Epithelial cell of esophagus (primary cell): Measurements from ENCODE around the gene SPAG16.

Experiments used
- DNase-seq: peaks from one replicate; pipeline ENCODE4 v3.0.0; 2010; ENCODE audit warnings: low read depth
- H3K4me3 ChIP-seq: 2 replicates; pipeline ENCODE4 v1.5.1; 2011; ENCODE audit warnings: mild to moderate bottlenecking, low read length, control low read depth
- TF ChIP-seq, protein P1 (sequence below): IDR thresholded peaks from 2 replicates; pipeline ENCODE4 v1.5.1; 2011; ENCODE audit warnings: low read depth, mild to moderate bottlenecking, low read length, control low read depth, inconsistent platforms; ENCODE audit not compliant: insufficient read depth; ENCODE audit errors: missing control alignments

Gene SPAG16

DNA sequence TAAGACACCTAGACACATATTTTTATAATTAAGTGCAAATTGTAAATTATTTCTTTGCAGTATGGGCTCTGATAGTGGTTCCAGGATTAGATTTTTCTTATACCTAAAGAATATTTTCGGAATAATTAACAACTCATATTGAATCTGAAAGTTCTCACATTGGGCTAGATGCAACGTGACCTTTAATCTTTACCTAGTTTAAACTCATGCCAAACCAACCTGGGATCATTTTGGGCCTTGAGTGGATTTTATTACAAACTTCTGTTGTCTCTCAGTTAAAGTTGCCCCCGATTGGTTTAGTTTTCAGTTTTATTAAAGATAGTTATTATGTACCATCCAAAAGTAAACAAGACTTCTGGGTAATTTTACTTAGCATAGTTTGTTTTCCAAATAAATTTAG, 896.4 kb downstream of the SPAG16 start:
- DNase-seq, result no peak
- H3K4me3 ChIP-seq, result no peak overlapping the region
- TF ChIP-seq, protein P1, sequence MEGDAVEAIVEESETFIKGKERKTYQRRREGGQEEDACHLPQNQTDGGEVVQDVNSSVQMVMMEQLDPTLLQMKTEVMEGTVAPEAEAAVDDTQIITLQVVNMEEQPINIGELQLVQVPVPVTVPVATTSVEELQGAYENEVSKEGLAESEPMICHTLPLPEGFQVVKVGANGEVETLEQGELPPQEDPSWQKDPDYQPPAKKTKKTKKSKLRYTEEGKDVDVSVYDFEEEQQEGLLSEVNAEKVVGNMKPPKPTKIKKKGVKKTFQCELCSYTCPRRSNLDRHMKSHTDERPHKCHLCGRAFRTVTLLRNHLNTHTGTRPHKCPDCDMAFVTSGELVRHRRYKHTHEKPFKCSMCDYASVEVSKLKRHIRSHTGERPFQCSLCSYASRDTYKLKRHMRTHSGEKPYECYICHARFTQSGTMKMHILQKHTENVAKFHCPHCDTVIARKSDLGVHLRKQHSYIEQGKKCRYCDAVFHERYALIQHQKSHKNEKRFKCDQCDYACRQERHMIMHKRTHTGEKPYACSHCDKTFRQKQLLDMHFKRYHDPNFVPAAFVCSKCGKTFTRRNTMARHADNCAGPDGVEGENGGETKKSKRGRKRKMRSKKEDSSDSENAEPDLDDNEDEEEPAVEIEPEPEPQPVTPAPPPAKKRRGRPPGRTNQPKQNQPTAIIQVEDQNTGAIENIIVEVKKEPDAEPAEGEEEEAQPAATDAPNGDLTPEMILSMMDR, result no peak

DNA sequence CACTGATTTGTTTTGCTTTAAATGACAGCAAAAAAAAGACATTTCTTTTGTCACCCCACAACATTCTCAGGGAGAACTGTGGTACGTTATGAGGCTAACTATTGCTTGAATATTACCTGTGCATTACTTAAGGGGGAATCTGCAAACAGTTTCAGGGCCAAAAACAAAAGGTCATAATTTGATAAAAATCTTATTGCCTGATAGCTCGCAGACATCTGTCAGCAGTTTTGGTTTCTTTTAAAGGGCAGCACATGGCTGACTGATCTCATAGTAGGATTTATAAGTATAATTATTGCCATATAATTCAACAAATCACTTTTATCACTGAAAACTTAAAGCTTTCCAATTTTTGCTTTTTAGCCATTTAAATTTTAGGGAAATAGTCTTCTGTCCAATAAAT, 900.2 kb downstream of the SPAG16 start:
- TF ChIP-seq, protein P1, result no peak
- DNase-seq, result no peak
- H3K4me3 ChIP-seq, result no peak overlapping the region

DNA sequence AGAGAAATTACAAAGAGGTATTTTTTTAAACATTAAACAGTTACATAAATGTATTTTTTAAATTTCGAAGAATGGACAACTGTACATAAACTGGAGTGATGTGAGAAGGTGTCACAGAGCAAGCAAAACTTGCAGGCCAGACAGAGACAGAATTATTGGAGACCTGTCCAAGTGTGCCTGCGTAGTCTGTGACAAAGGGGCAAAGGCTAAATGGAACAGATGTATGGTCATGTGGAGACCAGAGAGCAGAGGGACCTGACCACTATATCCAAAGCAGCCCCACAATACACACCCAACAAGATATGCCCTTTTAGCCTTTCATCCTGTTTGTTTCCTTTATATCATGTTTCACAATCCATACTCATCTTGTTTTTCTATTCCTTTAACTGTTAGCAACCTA, 901.3 kb downstream of the SPAG16 start:
- TF ChIP-seq, protein P1, result no peak
- no peak overlapping the region for H3K4me3 ChIP-seq

DNA sequence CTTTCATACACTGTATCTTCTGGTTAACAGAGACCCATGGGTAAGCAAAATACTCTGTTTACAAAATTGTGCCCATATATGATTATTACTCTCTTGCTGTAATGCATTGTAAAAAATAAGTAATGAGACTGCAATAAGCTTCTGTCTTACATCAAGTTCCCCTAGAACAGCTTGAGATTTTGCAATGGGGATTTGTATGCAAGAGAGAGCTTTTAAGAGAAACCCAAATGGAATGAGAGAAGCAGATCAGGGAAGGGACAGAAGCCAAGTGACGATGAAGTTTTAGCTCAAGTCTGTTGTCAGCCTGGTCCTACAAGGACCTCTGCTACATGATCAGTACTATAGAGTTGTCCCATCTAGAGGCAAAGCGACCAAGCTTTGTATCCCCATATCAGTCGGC, 908.4 kb downstream of the SPAG16 start:
- TF ChIP-seq, protein P1, result no peak
- no peak overlapping the region for H3K4me3 ChIP-seq
- no peak for DNase-seq

More for the DNA sequence above, 901.3 kb downstream of the SPAG16 start:
- DNase-seq, result no peak

DNA sequence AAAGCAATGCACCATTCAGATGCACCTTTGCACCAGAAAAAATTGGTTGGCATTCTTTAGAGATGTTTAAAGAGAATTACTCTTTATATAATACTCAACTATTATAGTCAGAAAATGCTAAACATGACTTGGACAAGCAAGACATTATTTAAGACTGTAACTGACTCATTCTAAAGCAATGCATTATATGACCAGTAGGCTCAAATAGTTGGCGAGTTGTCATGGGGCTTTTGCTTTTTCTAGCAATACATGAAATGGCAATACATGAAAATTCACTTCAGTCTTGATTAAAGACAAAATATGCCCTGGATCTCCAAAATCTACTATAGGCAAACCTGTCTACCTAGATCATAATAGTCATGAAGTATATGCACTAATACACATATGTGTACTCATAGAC, 909.7 kb downstream of the SPAG16 start:
- DNase-seq, result peak; percentile 54
- no peak overlapping the region for H3K4me3 ChIP-seq
- TF ChIP-seq, protein P1, result peak; percentile 41

DNA sequence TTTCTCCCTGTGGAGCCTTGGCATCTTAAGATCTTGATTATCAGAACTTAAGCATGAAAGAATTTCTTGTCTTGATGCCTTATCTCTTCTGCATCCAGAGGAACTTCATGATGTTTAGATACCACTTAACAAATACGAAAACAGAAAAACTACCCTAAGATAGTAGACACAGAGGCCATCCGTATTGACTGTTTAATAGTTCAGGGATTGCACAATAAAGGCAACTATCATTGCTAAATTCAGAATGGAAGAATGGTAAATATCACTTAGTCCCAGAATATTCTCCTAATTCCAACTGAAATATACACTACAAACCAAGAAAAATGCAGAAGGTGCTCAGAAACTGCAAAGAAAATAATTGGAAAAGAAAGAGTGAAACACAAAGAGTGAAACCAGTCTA, 912.0 kb downstream of the SPAG16 start:
- H3K4me3 ChIP-seq, result no peak overlapping the region
- TF ChIP-seq, protein P1, result no peak
- DNase-seq, result no peak

DNA sequence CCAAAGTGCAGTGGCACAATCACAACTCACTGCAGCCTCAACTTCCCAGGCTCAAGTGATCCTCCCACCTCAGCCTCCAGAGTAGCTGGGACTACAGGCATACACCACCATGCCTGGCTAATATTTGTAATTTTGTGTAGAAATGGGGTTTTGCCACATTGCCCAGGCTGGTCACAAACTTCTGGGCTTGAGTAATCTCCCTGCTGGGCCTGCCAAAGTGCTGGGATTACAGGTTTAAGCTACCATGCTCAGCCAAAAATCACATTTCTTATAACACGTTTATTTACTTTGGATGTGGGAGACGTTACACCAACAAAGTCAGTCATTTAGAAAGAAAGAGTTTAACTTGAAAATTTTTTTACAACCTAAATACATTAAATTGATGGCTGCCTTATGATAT, 917.6 kb downstream of the SPAG16 start:
- no peak overlapping the region for H3K4me3 ChIP-seq
- DNase-seq, result no peak
- TF ChIP-seq, protein P1, result no peak
